ENCODE data around the gene GPR151. TPM values are rescaled to one million over a fixed set of nuclear protein-coding genes. Genes with fewer than 3 reads are reported as not detected.

The GPR151 gene
- not detected in 2 replicates for total RNA-seq

DNA sequence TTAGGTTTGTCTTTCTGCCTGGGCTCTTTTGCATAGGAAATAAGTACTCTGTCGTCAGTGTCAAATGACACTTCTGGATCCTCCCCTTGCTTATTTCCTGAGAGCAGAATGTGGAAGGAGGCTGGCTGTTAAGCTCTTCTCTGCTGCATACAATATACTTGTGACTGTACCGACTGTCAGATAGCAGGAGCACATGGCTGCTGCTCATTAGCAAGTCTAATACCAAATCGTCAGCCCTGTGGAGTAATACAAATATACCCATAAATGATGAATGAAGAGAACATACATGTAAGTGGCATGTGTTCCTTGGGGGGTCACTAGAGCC, at the start of gene GPR151:
TSS of gene GPR151 (minus strand) at position 40 of the 325 bp plus-strand sequence. CDS start 77 bp downstream, outside the sequence.

Small RNA genes within 50 kb of the gene (small RNA-seq; reads per million reads assigned to genes)
- gene RF02271 = not detected

Other genes with a start within 250 kb of the GPR151 start
- 0.07 TPM in 1 of 2 replicates, not detected in the other for gene POU4F3, start 177.4 kb downstream of the GPR151 start, total RNA-seq
- gene TCERG1, start 68.9 kb downstream of the GPR151 start, total RNA-seq = 124 and 132 TPM in 2 replicates

Measured in thoracic aorta endothelial cell (primary cell).